Endothelial cell of umbilical vein (primary cell): ENCODE measurements around the gene NPAS1. TPM values are rescaled to one million over a fixed set of nuclear protein-coding genes. Genes with fewer than 3 reads are reported as not detected.

ENCODE experiments used
- BruUV-seq: library from RNA; stranded (reverse); fragments of 400-500 nt; replicated peaks from 2 replicates; lab custom pipeline; 2021; lab: Mats Ljungman, UMichigan
- CTCF ChIA-PET: fragments of 300-600, 350-600 bp; sonication (Branson Sonifier 250); formaldehyde crosslinking; loops from one replicate; lab custom pipeline; 2021; ENCODE audit warnings: antibody characterized with exemption, inconsistent platforms; lab: Charles Lee
- POLR2A ChIA-PET: fragments of 300-600, 350-600 bp; sonication (Branson Sonifier 250); formaldehyde crosslinking; loops from one replicate; lab custom pipeline; 2021; ENCODE audit warnings: antibody characterized with exemption, inconsistent platforms; lab: Charles Lee
- DNase-seq: peaks from one replicate; pipeline ENCODE4 v3.0.0-alpha.2; 2011; ENCODE audit warnings: low read depth, low spot score
- FAIRE-seq: peaks from 2 replicates; lab custom pipeline; 2011; peaks lifted over from hg19 to GRCh38; lab: Jason Lieb, UNC
- H2AFZ ChIP-seq: 2 replicates; pipeline ENCODE4 v1.6.0; 2012; ENCODE audit warnings: low read depth, low read length, control low read depth, inconsistent platforms
- H3K27ac ChIP-seq: 2 replicates; pipeline ENCODE4 v1.5.1; 2011; ENCODE audit warnings: low read depth, mild to moderate bottlenecking, control low read depth, low read length, moderate library complexity; ENCODE audit not compliant: insufficient read depth
- H3K27me3 ChIP-seq, 2 experiments: 2 replicates each; pipeline versions ENCODE4 v1.6.0 to v1.6.1; 2011; ENCODE audit warnings: low read length in 2 of 2, mixed read lengths in 1 of 2; ENCODE audit not compliant: control insufficient read depth in 2 of 2, insufficient read depth in 2 of 2
- H3K36me3 ChIP-seq, 2 experiments: 2 replicates in 1 of 2; 3 replicates in 1 of 2; pipeline ENCODE4 v1.5.1; 2011; ENCODE audit warnings: low read length in 2 of 2, mild to moderate bottlenecking in 1 of 2, moderate library complexity in 1 of 2; ENCODE audit not compliant: control insufficient read depth in 2 of 2, insufficient read depth in 2 of 2; ENCODE audit errors: extremely low read depth in 1 of 2
- H3K4me1 ChIP-seq: 3 replicates; pipeline ENCODE4 v1.5.1; 2011; ENCODE audit warnings: mild to moderate bottlenecking, low read length; ENCODE audit not compliant: control insufficient read depth, insufficient read depth; ENCODE audit errors: extremely low read depth
- H3K4me2 ChIP-seq: 2 replicates; pipeline ENCODE4 v1.6.1; 2011; ENCODE audit warnings: low read length, control low read depth, mixed read lengths; ENCODE audit not compliant: insufficient read depth
- H3K4me3 ChIP-seq, 3 experiments: fragments of 200-600 bp in 1 of 3; sonication (generic), shearing (Covaris generic) in 1 of 3; replicated peaks in 1 of 3; 2 replicates each; pipeline ENCODE4 v1.5.1; 2011 to 2016; ENCODE audit warnings: control low read depth in 3 of 3, low read length in 3 of 3, mild to moderate bottlenecking in 2 of 3, inconsistent platforms in 1 of 3, low read depth in 1 of 3, moderate library complexity in 1 of 3; ENCODE audit not compliant: insufficient read depth in 1 of 3
- H3K79me2 ChIP-seq: 2 replicates; pipeline ENCODE4 v1.6.0; 2012; ENCODE audit warnings: low read length, inconsistent platforms; ENCODE audit not compliant: control insufficient read depth, insufficient read depth
- H3K9ac ChIP-seq: replicated peaks from 2 replicates; pipeline ENCODE3; 2011; ENCODE audit warnings: low read length, control low read depth; ENCODE audit not compliant: insufficient read depth; ENCODE audit errors: extremely low read depth
- H3K9me1 ChIP-seq: replicated peaks from 3 replicates; pipeline ENCODE4 v1.6.0; 2011; ENCODE audit warnings: mild to moderate bottlenecking, low read length; ENCODE audit not compliant: control insufficient read depth, insufficient read depth; ENCODE audit errors: extremely low read depth
- H3K9me3 ChIP-seq: replicated peaks from 2 replicates; pipeline ENCODE4 v1.5.1; 2012; ENCODE audit warnings: low read length, inconsistent platforms; ENCODE audit not compliant: control insufficient read depth, insufficient read depth
- H4K20me1 ChIP-seq: replicated peaks from 2 replicates; pipeline ENCODE3; 2011; ENCODE audit warnings: mild to moderate bottlenecking, low read length; ENCODE audit not compliant: control insufficient read depth, insufficient read depth; ENCODE audit errors: extremely low read depth
- EZH2 ChIP-seq: IDR thresholded peaks from 2 replicates; pipeline ENCODE4 v1.6.1; 2012; ENCODE audit warnings: borderline replicate concordance, low read depth, mild to moderate bottlenecking, moderate library complexity, low read length, inconsistent platforms; ENCODE audit not compliant: severe bottlenecking
- FOS ChIP-seq: IDR thresholded peaks from 2 replicates; pipeline ENCODE4 v1.6.1; 2011; ENCODE audit warnings: mild to moderate bottlenecking, low read length, moderate library complexity, borderline replicate concordance; ENCODE audit not compliant: insufficient read depth
- GATA2 ChIP-seq: IDR thresholded peaks from 2 replicates; pipeline ENCODE4 v1.7.0; 2011; ENCODE audit warnings: low read depth, mild to moderate bottlenecking, moderate library complexity, mixed read lengths, low read length; ENCODE audit not compliant: insufficient read length, insufficient read depth
- JUN ChIP-seq: IDR thresholded peaks from 2 replicates; pipeline ENCODE4 v1.6.1; 2011; ENCODE audit warnings: borderline replicate concordance, low read depth; ENCODE audit not compliant: insufficient read length, insufficient read depth
- MYC ChIP-seq: IDR thresholded peaks from one replicate; pipeline ENCODE4 v1.6.1; 2011; ENCODE audit warnings: mild to moderate bottlenecking, low read depth, low read length
- POLR2A ChIP-seq: IDR thresholded peaks from 2 replicates; pipeline ENCODE4 v1.6.1; 2012; ENCODE audit warnings: low read depth, mild to moderate bottlenecking, control low read depth, low read length
- POLR2AphosphoS5 ChIP-seq: IDR thresholded peaks from 2 replicates; pipeline ENCODE4 v1.6.1; 2012; ENCODE audit warnings: low read depth, mild to moderate bottlenecking, control low read depth, low read length, moderate library complexity; ENCODE audit not compliant: insufficient read depth
- dilution Hi-C: fragments of 300-500 bp; cut with MboI; formaldehyde crosslinking; loops from one replicate; pipeline ENCODE4 v1.15.0; 2019; ENCODE audit warnings: low sequenced_read_pairs; ENCODE audit not compliant: extremely low pct_ligation_motif_present
- intact Hi-C: fragments of 100-400 bp; cut with micrococcal nuclease; formaldehyde crosslinking; loops from one replicate; pipeline ENCODE4 v1.10.0; 2022
- polyA plus RNA-seq, 4 experiments: library from polyadenylated mRNA; depleted of rRNA in 3 of 4; stranded (reverse) in 3 of 4; unstranded in 1 of 4; fragments of >200 nt; gene quantifications; 2 replicates each; pipeline versions ENCODE4 v1.2.1 to v1.2.3, GENCODE V29; 2011 to 2012; ENCODE audit warnings: missing spikeins in 1 of 4
- total RNA-seq: library from RNA; stranded (reverse); gene quantifications from 2 replicates; pipeline ENCODE4 v1.2.3, GENCODE V29; 2021
- TF ChIP-seq, protein P1 (sequence below), 2 donors: IDR thresholded peaks; 1 replicate in 1 of 2; 2 replicates in 1 of 2; pipeline ENCODE4 v1.5.1; 2011; ENCODE audit warnings: low read length in 2 of 2, mild to moderate bottlenecking in 2 of 2, moderate library complexity in 2 of 2, control low read depth in 1 of 2, inconsistent platforms in 1 of 2, low read depth in 1 of 2; ENCODE audit not compliant: insufficient read depth in 1 of 2; ENCODE audit errors: extremely low read depth in 1 of 2
- TF ChIP-seq, protein P2 (sequence below): IDR thresholded peaks from 2 replicates; pipeline ENCODE4 v1.6.1; 2011; ENCODE audit not compliant: insufficient read depth, insufficient read length

Gene NPAS1
- total and polyA plus RNA-seq, 2 donors (not counting 3 experiments of a cell fraction or from before 2014, with no cell fraction given), result 0.18 to 0.62 TPM

DNA sequence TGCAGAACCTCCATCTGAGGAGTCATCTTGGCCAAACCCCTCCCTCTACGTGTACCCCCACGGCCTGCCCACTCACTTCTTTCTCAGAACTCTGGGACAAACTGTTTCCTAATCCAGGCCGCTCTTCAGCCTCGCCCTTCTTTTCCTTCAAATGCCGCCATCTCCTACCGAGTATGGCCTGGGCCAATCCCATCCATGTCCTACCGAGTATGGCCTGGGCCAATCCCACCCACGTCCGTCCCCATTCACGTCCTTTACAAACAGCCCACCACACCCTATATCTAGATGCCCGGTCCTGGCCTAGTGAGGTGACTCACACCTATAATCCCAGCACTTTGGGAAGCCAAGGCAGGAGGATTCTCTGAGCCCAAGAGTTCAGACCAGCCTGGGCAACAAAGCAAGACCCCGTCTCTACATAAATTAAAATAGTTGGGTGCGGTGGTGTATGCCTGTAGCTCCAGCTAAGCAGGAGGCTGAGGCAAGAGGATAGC is 27.7 kb downstream of the NPAS1 start:
- Histone ChIP-seq H3K4me2 (peak overlapping the region; percentile 65), H3K4me1 (peaks cover 3% of the 10 kb centered on the region), H3K27me3 (no peaks in the 10 kb centered on the region), H2AFZ (peak overlapping the region; percentile 19), H3K4me3 (peak overlapping the region in 2 of 3 experiments; percentile 62 to 84), H3K9me3 (no peaks in the 10 kb centered on the region), H3K9me1 (no peaks in the 10 kb centered on the region), H3K9ac (no peak overlapping the region), H4K20me1 (no peaks in the 10 kb centered on the region), H3K27ac (no peak overlapping the region), H3K36me3 (no peaks in the 10 kb centered on the region), H3K79me2 (peaks cover 3% of the 10 kb centered on the region)
- POLR2A ChIA-PET, result interaction anchor here (0.6 kb wide), 1 partner anchor 19 kb away, joined by 8 read pairs; no protein-coding TSS in a partner anchor
- TF ChIP-seq MYC, result no peak
- TF ChIP-seq, protein P1, sequence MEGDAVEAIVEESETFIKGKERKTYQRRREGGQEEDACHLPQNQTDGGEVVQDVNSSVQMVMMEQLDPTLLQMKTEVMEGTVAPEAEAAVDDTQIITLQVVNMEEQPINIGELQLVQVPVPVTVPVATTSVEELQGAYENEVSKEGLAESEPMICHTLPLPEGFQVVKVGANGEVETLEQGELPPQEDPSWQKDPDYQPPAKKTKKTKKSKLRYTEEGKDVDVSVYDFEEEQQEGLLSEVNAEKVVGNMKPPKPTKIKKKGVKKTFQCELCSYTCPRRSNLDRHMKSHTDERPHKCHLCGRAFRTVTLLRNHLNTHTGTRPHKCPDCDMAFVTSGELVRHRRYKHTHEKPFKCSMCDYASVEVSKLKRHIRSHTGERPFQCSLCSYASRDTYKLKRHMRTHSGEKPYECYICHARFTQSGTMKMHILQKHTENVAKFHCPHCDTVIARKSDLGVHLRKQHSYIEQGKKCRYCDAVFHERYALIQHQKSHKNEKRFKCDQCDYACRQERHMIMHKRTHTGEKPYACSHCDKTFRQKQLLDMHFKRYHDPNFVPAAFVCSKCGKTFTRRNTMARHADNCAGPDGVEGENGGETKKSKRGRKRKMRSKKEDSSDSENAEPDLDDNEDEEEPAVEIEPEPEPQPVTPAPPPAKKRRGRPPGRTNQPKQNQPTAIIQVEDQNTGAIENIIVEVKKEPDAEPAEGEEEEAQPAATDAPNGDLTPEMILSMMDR (IDR thresholded peaks at IDR 0.05; ENCODE audit: extremely low read depth in 1 of 2, insufficient read depth in 1 of 2, low read depth in 1 of 2, low read length in 2 of 2), result no peak
- no peak for TF ChIP-seq POLR2A
- no peak for TF ChIP-seq GATA2
- no peak for TF ChIP-seq EZH2
- TF ChIP-seq, protein P2, sequence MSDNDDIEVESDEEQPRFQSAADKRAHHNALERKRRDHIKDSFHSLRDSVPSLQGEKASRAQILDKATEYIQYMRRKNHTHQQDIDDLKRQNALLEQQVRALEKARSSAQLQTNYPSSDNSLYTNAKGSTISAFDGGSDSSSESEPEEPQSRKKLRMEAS, result no peak
- TF ChIP-seq FOS, result no peak
- TF ChIP-seq POLR2AphosphoS5, result no peak
- TF ChIP-seq JUN, result no peak
- no peak for DNase-seq
- dilution Hi-C loops (no loop called here), intact Hi-C loops (loop anchor here (5.0 kb wide), 1 partner anchor 65 kb away; the partner anchor contains the start of gene ZC3H4)
- CTCF ChIA-PET, result interaction anchor here (0.9 to 1.5 kb wide), 8 partner anchors 9 to 197 kb away, joined by 3 to 13 read pairs (median 4); no protein-coding TSS in a partner anchor
- FAIRE-seq, result no peak
- no TSS peak for BruUV-seq
